Stimulated activated CD4-positive, alpha-beta T cell treated with anti-CD3 and anti-CD28 coated beads, Interleukin-1b, Interleukin-23, amount 100 ng/mL, for 4 hours (primary cell): ENCODE data around the gene GEN1.

ENCODE experiments used
- DNase-seq, 2 donors: peaks; one replicate each; pipeline ENCODE4 v3.0.0-alpha.2; 2020; ENCODE audit warnings: low read depth in 2 of 2

Gene GEN1

DNA sequence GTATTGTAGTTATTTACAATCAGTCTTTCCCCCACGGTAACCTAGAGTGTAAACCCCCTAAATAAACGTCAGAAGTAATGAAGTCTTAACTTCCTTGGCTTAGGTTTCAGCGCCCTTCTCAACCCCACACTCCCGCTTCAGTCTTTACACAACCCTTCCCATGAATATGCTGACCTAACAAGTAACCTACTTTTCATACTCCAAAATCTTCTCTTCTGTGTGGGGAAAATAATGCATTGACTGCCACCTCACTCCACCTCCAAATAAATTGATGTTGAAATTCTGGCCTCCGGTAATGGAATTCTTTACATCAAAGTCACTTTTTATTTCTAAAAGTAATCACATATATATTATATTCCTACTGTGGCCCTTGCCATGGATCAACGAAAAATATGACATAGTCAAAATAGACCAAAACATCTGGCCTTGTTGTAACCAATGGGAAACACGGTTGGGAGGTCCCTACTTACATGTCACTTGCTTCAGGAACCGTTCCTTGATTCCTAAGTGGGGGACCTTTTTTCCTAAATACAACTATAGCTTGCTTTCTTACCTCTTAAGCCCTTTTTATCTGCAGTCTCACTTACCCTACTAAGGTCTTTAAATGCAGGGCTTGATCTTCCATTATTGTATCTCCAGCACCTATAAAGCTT, 961 bp downstream of the GEN1 start:
- no peak for DNase-seq

DNA sequence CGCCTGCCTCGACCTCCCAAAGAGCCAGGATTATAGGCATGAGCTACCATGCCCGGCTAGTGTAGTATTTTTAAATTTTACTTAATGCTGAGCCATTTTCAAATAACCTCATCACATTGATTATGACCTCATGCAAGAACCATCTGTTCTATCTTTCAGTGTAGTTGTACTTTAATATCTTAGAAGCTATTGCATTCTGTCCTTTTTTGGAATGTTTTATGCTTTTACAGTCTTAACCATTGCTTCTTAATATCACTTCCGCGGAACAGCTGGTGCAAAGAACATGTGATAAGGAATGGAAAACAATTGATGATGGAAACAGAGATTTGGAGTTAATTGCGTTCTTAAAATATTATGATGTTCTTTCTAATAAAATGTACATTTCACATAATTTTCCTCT, 2.7 kb downstream of the GEN1 start:
- no peak for DNase-seq

DNA sequence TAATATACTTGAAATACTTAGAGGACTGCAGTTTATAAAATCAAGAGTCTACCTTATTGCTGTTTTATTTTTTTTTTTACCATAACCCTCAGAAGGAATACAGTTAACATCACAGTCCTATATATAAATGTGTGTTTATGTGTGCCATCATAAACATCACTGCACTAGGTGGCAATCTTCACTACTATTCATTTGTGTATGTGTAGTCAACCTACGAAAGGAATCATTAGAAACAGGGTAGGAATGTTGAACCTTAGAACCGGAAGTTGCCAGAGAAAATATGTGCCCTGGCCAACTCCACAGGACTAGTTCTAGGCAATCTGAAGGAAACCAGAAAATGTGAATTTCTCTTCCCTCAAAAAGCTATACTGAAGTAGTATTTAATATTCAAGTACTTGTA, 3.4 kb downstream of the GEN1 start:
- DNase-seq: no peak

DNA sequence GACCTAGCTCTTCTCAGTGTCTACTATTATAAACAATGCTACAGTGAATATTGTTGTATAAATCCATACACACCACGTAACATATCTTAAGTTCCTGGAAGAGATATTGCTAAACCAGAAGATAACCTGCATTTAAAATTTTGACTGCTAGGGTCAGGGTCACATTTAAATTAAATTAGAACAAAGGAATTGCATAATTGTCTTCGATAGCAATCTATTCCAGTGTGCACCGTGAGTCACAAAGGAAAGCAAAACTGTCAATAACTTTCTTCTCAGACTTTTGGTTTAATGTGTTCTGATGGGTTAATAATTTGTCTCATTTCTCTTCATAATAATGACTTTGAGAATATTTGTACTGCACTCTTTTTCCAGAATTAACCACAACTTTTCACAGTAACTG, 4.2 kb downstream of the GEN1 start:
- no peak for DNase-seq

DNA sequence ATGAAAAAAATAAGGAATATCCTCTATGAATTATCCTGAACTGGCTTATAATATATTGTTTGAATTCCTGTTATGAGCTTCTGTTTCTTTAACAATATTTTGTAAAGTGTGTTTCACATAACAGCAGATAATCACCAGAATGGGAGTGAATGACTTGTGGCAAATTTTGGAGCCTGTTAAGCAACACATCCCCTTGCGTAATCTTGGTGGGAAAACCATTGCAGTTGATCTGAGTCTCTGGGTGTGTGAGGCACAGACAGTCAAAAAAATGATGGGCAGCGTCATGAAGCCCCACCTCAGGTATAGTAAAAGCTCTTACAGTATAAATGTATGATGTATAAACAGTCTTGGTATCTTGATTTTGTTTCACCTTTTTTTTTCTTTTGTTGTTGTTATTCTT, 5.9 kb downstream of the GEN1 start:
- no peak for DNase-seq

DNA sequence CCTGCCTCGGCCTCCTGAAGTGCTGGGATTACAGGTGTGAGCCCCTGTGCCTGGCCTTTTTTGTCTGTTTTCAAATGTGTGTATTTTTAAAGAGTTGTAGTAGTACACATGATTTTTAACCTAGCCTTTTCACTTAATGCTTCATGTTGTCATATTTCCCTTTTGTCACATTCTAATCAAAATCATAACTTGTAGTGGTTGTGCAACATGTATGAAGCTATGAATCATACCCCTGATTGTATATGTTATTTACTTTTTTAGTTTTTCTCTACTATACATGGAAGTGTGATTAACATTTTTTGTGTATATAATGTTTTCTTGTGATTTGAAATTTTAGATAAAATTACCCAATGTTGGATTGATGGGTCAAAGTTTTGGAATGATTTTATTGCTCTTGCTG, 8.5 kb downstream of the GEN1 start:
- DNase-seq: no peak

DNA sequence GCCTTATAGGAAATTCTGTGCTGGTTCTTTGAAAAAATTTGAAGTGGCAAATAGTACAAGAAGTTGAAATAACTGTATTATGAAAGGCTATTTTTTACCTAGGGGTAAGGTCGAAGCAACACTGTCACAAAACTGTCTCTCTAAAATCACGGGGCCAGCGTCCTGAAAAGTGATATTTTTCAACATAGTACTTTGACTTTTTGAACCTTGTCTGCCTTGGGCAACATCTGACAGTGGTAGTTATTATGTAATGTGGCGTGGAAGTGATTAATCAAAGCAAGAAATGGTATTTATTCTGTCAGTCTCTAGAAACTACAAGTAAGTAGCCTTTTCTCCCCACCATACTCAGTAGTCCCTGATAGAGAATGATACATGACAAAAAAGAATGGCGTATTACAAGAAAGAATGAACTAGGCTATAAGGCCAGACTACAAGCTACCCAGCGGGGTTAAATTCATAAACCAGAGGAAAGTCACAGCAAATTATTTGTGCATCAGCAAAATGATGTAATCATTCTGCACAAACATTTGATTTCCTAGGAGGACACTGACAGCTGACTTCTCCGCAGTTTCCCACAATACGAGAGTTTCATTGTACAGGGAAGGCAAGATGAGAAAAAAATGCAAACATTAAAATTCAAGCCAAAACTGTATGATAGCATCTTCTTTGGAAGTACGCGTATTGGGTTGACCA, 9.8 kb downstream of the GEN1 start:
- DNase-seq: no peak

DNA sequence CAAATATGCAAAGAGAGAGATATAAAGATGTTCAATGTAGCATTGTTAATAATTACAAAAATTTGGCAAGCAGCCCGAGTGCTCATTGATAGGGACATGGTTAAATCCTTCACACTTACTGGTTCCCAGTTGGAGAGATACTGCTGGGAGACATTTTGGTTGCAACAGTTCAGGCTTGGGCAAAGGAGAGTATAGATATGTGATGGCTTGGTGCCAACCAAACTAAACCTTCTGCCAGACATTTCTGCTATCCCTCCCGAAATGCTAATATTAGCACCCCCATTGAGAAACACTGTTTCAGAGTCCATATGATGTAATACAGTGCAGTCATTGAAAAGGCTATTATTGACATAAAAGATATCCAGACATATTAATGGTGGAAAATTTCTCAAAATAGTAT, 11.5 kb downstream of the GEN1 start:
- DNase-seq: no peak

DNA sequence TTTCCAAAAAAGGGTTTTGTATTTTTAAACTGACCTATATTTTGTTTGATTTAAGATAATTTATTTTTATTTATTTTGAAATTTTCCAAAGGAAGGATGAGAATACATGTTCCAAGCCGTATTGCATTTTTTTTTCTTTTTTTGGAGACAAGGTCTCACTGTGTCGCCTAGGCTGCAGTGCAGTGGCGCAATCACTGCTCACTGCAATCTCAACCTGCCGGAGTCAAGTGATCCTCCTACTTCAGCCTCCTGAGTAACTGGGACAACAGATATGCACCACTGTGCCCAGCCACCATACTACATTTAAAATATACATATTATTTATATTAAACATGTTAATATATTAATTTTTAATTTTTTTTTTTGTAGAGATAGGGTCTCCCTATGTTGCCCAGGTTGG, 15.0 kb downstream of the GEN1 start:
- no peak for DNase-seq

DNA sequence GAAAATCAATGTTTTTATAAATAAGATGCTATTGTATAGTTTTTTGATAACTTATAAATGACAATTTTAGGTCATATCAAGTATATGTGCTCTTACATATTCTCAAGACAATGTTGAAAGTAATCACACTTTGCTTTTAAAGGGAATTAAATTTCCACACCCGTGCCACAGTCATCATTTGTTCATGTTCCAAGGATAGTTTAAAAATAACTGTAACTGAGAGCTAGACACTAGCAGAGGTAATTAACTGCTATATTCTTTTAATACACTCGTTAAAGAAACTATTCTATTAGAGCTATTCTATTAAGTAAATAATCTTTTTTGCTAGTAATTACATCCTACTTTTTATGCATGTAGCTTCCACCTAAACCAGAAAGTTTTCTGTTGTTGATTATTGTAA, 18.0 kb downstream of the GEN1 start:
- no peak for DNase-seq

DNA sequence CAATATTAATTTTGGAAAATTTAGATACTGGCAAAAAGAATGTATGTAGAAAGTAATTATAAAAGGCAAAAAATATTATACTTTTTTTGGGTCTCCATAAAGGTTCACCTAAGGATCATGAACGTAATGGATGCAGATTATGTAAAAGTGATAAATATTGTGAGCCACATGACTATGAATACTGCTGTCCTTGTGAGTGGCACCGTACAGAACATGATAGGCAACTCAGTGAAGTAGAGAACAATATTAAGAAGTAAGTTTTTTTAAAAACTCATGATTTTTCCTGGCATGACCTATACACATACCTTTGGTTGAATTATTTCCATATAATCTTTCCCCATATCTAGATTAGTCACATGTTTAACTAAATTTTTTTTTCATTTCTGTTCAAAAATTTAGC, 18.6 kb downstream of the GEN1 start:
- DNase-seq: no peak

DNA sequence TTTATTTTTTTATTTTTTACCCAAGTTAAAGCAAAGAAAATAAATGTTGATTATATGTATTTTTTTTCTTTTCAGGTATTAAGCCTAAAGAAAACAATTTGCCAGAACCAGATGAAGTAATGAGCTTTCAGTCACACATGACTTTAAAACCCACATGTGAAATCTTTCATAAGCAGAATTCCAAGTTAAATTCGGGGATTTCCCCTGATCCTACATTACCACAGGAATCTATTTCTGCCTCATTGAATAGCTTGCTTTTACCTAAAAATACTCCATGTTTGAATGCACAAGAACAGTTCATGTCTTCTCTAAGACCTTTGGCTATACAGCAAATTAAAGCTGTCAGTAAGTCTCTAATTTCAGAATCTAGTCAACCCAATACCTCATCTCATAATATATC, 26.6 kb downstream of the GEN1 start:
- DNase-seq: no peak

DNA sequence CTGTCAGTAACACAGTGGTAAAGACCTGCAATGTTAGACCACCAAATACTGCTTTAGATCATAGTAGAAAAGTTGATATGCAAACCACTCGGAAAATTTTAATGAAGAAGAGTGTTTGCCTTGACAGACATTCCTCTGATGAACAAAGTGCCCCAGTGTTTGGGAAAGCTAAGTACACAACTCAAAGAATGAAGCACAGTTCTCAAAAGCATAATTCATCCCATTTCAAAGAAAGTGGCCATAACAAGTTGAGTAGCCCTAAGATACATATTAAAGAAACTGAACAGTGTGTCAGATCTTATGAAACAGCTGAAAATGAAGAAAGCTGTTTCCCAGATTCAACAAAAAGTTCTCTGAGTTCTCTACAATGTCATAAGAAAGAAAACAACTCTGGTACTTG, 27.5 kb downstream of the GEN1 start:
- DNase-seq: no peak

DNA sequence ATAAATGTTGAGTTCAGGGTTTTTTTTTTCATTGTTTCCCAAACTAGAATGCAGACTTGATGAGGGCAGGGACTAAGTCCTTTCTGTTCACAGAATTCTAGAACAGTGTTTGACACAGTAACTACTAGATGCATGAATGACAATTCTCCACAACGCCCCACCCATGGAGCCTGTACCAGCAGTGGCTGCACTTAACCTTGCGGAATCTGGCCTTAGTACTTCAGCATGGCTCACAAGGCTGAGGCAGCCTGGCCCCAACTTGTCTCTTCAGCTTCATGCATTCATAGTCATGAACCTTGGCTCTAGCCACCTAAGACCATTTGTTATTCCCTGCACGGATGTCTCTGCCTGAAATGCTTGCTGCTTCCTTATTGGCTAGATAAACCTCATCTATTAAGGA, 32.8 kb downstream of the GEN1 start:
- no peak for DNase-seq

DNA sequence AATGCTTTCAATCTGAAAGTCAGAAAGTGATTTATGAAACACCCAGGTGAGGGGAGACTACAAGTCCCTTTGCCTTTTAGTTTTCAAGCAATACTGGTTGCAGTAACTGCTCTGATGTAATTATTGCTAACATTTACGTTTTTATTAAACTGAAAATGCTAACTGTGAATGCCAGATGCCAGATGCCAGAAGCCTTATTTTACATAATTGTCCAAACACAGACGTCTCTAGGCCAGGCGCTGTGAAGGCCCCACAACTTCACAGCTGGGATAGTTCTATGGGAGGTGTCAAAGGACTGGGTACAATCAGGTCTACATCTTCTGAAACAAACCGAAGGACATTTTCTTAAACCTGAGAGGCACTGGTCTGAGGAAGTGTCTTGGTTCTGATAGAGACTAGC, 34.8 kb downstream of the GEN1 start:
- no peak for DNase-seq

DNA sequence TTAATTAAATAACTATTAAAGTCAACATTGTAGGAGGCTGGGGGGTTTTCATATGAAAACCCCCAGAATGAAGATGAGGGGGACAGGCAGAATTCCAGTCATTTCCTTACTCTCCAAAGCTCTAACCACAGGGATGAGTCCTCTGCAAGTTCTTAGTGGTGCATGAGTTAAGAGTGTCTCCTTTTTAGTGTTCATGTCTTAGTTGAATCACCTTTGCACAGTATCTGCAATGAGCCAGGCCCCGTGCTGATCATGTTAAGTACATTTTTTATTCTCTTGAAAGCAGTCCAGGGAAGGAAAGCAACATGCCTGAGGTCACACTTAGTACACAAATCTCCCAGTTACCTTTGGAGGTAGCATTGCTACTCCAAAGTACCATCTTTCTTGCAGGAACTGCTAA, 36.6 kb downstream of the GEN1 start:
- no peak for DNase-seq

DNA sequence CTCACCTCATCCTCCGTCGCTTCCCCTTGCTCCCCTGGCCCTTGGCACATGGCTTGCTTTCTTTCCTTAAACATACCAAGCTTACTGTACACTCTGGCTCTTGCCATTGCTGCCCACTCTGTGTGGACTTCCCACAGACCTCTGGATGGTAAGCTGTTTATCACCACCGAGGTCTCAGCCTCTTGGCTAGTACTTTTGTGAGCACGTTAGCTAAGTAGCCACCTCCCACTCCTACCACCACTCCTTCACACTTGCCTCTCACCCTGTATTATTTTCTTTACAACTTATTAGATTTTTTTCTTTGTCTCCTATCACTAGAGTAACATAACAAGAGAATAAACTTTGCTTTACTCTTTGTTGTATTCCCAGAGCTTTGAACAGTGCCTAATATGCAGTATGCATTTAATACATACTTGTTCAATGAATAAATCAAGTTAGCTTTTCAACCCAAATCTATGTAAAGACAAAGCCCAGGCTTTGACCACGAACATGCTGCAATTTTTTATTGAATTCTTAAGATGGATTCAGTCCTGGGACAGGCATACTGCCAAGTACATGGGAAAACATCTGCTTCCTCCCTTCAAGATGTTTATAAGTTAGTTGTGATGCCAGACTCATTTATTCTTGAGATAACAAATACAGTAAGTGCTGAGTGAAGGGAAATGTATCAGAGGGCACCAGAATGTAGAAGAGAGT, 37.3 kb downstream of the GEN1 start:
- no peak for DNase-seq

DNA sequence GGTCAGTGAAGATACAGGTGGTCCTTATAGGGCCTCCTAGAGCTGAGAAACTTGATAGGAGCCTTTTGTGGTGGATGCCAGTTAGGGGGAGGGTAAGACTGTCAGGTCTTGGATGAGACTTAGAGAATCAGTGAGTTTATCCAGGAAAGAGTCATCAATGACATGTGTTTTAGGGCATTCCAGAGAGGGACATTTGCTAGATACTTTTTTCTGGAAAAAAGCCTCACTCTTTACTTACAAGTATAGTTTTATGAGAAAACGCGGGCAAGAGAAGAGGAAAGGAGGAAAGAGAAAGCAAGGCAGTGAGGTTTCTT, 37.8 kb downstream of the GEN1 start:
- DNase-seq: no peak

DNA sequence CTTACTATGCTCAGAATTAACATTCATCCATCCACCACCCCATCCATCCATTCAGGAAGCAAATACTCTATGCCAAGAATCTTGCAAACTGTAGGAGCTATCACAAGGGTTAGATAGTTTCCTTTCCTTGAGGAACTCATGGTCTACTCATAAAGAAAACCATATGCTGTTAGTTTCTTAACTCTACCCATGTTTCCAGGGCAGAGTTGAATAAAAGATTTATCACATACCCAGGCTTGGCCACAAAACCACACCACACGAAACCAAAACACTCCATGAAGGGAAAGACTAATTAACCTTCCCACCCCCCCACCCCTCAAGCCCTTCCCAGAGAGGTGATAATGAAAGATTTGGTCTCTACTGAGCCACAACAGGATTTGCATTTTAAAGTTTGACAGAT, 38.6 kb downstream of the GEN1 start:
- DNase-seq: no peak

DNA sequence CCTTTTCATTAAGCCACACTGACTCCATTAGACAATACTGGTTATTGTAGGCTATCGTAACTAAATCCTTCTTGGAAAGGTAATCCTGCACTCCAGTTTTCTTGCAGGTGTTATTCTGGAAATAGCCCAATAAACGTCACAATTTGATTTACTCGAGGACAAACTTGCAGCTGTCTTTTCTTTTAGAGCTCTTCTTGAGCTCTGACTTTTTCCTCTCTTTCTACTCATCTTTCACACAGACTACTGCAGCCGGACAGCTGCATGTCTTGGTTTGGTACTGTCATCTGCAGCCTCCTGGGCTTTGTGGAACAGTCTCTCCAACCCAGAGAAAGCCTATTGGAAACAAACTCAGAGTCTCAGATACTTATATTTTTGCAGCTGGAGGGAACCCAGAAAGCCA, 39.4 kb downstream of the GEN1 start:
- no peak for DNase-seq

DNA sequence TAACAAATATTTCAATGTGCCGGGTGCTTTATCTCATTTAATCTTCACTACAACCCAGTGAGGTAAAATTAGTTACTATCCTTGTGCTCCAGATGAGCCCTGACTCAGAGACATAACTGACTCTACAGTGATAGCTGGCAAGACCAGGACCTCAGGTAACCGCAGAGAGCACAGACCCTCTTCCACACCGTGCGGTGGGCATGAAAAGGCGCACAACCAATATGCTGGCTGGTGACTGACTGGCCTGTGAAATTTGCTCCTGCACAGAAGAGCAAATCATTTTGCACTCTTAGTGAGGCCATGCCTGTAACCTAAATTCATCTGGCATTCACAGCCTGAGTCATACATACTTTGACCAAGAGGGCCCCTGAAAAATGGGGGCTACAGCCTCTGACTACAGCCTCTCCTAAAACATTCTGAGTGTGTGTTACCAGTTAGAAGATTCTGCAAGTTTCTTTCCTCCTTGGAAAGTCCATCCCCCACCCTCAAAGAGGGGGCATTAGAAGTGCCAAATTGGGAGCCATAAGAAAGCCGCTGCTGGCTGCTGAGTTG, 39.9 kb downstream of the GEN1 start:
- no peak for DNase-seq

DNA sequence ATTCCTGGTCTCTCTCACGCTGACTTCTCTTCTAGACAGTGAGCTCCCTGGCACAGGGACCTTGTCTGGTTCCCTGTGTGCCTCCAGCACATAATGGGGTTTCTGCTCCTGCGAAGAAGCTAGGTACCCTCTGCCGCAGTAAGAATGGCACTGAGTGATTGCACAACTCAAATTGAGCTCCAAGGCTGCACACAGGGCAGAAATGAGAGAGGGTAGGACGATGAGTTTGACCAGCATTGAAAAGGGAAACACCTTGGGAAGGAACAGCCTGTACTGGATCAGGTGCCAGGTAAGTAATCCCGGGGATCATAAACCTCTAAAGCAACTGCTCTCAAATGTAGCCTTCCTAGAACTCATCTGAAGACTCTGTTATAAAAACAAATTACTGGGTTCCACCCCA, 41.4 kb downstream of the GEN1 start:
- no peak for DNase-seq

DNA sequence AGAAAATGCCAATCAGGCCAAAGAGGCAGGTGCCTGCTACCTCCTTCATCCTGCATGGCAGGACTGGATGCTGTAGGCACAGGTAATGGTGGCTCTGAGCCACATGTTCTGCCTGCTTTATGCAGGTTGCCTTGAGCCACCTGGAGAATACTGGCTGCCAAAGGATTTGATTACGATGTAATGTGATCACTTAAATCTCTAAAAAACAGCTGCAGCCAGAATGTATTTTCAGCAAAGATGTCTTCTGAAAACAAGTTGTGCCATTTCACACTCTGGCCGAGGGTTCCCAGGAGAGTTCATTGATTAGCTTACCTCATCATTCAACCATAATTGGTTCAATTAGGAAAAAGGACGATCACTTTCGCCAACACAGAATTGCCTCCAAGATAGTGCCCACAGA, 44.4 kb downstream of the GEN1 start:
- no peak for DNase-seq
